A673 (cell line): ENCODE results near the gene TOP2A. TPM values are rescaled to one million over a fixed set of nuclear protein-coding genes. Genes with fewer than 3 reads are reported as not detected.
A peak's percentile ranks its signal among the peaks of the same experiment; 100 is the strongest.

Experiments
- BruUV-seq: library from RNA; stranded (reverse); fragments of 400-500 nt; replicated peaks from 2 replicates; lab custom pipeline; 2021; lab: Mats Ljungman, UMichigan
- CTCF ChIA-PET: fragments of 300-600 bp; sonication (Branson Sonifier 250); formaldehyde crosslinking; loops from one replicate; lab custom pipeline; 2022; ENCODE audit warnings: antibody characterized with exemption; lab: Charles Lee
- POLR2A ChIA-PET: fragments of 300-600 bp; sonication (Branson Sonifier 250); formaldehyde crosslinking; loops from one replicate; lab custom pipeline; 2022; ENCODE audit warnings: antibody characterized with exemption; ENCODE audit not compliant: low non-redundant PET; lab: Charles Lee
- DNase-seq: peaks from one replicate; pipeline ENCODE4 v3.0.0-alpha.2; 2015; ENCODE audit warnings: low spot score
- H3K27ac ChIP-seq: fragments of 200-600 bp; sonication (generic); 2 replicates; pipeline ENCODE4 v1.5.1; 2016; ENCODE audit warnings: mixed run types, low read depth, mild to moderate bottlenecking, mixed read lengths, antibody characterized with exemption, low read length; ENCODE audit not compliant: poor library complexity, severe bottlenecking
- H3K27me3 ChIP-seq: fragments of 200-600 bp; sonication (generic); replicated peaks from 2 replicates; pipeline ENCODE4 v1.6.1; 2017; ENCODE audit warnings: mixed run types, low read depth, mild to moderate bottlenecking, mixed read lengths, antibody characterized with exemption, low read length; ENCODE audit not compliant: insufficient read depth, poor library complexity
- H3K36me3 ChIP-seq: fragments of 200-600 bp; sonication (generic); 2 replicates; pipeline ENCODE4 v1.6.1; 2016; ENCODE audit warnings: mixed run types, mild to moderate bottlenecking, mixed read lengths, antibody characterized with exemption, low read length; ENCODE audit not compliant: insufficient read depth, poor library complexity, severe bottlenecking
- H3K4me1 ChIP-seq: fragments of 200-600 bp; sonication (generic); 2 replicates; pipeline ENCODE4 v1.6.1; 2017; ENCODE audit warnings: mixed run types, mild to moderate bottlenecking, mixed read lengths, antibody characterized with exemption, low read length; ENCODE audit not compliant: insufficient read depth, poor library complexity, severe bottlenecking
- H3K4me3 ChIP-seq: fragments of 200-600 bp; sonication (generic); 2 replicates; pipeline ENCODE4 v1.5.1; 2016; ENCODE audit warnings: low read depth, mixed run types, mild to moderate bottlenecking, mixed read lengths, low read length; ENCODE audit not compliant: poor library complexity, severe bottlenecking
- H3K9me3 ChIP-seq: fragments of 200-600 bp; sonication (generic); 2 replicates; pipeline ENCODE4 v1.6.1; 2016; ENCODE audit warnings: mixed run types, low read depth, mild to moderate bottlenecking, mixed read lengths, antibody characterized with exemption, low read length; ENCODE audit not compliant: poor library complexity, severe bottlenecking
- CTCF ChIP-seq: fragments of 300-800, 200-600 bp; sonication (generic); conservative IDR thresholded peaks from 2 replicates; pipeline ENCODE4 v1.5.1; 2017; ENCODE audit warnings: low read depth, mild to moderate bottlenecking, antibody characterized with exemption, low read length, moderate library complexity, mixed read lengths
- EZH2 ChIP-seq: fragments of 200-600 bp; sonication (generic); IDR thresholded peaks from 2 replicates; pipeline ENCODE4 v1.6.1; 2017; ENCODE audit warnings: borderline replicate concordance, low read depth, mild to moderate bottlenecking, mixed read lengths, antibody characterized with exemption, low read length; ENCODE audit not compliant: poor library complexity, severe bottlenecking
- intact Hi-C: fragments of 100-400 bp; cut with micrococcal nuclease; formaldehyde crosslinking; loops from one replicate; pipeline ENCODE4 v1.10.0; 2022; ENCODE audit not compliant: unreplicated experiment
- total RNA-seq: library from RNA; stranded (reverse); gene quantifications from 2 replicates; pipeline ENCODE4 v1.2.3, GENCODE V29; 2021

Gene TOP2A
- total RNA-seq, 1 experiment from 2014 or later = 188 TPM

GRCh38 chr17:40354221-40355122, 63.2 kb downstream of the TOP2A start:
- DNase-seq = no peak
- ChIA-PET CTCF (interaction anchor here (0.9 to 2.6 kb wide), 3 partner anchors 47 to 51 kb away, joined by 4 to 16 read pairs (median 7); no protein-coding TSS in a partner anchor), POLR2A (no interaction called here)
- intact Hi-C loops = loop anchor here (1.0 to 10.0 kb wide), 3 partner anchors 51 to 210 kb away; partner anchors contain the start of gene CCR7
- Histone ChIP-seq H3K27me3 (no peaks in the 10 kb centered on the region), H3K9me3 (no peaks in the 10 kb centered on the region), H3K4me3 (no peak overlapping the region), H3K4me1 (peaks cover 25% of the 10 kb centered on the region), H3K36me3 (peaks cover 13% of the 10 kb centered on the region), H3K27ac (no peak overlapping the region)
- no TSS peak for BruUV-seq
- TF ChIP-seq CTCF (no peak), EZH2 (no peak)

DNA sequence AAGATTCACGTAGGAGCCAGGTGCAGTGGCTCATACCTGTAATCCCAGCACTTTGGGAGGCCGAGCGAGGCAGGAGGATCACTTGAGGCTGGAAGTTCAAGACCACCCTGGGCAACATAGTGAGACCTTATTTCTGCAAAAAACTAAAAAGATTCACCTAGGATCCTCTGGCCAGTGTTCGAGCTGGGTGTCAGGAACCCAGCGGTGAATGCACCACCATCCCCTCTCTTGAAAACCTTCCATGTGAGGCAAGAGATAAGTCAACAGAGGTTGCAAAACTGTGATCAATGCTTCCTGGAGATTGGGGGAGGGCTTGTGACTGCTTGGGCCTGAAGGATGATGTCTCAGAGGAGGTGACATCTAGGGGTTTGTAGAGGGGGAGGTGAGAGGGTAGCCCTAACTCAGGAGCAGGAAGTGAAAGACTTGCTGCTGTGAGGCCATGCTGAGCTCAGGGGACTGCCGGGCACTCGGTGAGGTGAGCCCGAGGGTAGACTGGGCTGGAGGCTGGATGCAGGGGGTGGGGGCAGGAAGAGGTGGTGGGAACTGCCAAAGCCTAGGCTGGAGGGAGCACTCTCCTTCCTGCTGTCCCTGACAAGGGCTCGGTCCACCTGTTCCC, 64.8 kb downstream of the TOP2A start:
- Histone ChIP-seq H3K27ac (no peak overlapping the region), H3K27me3 (no peaks in the 10 kb centered on the region), H3K4me3 (no peak overlapping the region), H3K9me3 (no peaks in the 10 kb centered on the region), H3K4me1 (peaks cover 36% of the 10 kb centered on the region), H3K36me3 (peaks cover 13% of the 10 kb centered on the region)
- intact Hi-C loops = loop anchor here (5.0 to 10.0 kb wide), 2 partner anchors 151 to 212 kb away; partner anchors contain the start of gene CCR7
- TF ChIP-seq CTCF (no peak), EZH2 (no peak)
- ChIA-PET CTCF (interaction anchor here (2.6 kb wide), 1 partner anchor 50 kb away, joined by 16 read pairs; no protein-coding TSS in a partner anchor), POLR2A (no interaction called here)
- DNase-seq = no peak
- no TSS peak for BruUV-seq

DNA sequence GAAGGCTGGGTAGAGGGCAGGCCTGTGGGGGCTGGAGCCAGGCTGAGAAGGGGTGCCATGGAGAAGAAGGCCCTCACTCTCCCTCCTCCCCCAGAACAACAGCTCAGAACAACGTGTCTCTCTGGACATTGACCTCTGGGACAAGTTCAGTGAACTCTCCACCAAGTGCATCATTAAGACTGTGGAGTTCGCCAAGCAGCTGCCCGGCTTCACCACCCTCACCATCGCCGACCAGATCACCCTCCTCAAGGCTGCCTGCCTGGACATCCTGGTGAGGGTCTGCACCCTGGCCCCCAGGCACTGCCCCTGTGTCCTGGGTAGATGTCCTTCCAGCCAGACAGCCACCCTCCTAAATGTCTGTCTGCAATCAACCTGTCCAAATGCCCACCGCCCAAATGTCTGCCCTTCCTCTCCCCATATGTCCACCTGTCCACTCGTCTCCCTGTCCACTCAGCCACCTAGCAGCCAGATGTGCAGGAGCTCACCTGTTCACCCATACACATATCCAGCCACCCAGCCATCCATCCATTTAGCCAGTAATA, 65.4 kb downstream of the TOP2A start:
- Histone ChIP-seq H3K27me3 (no peaks in the 10 kb centered on the region), H3K27ac (peak overlapping the region; percentile 79), H3K4me1 (peaks cover 42% of the 10 kb centered on the region), H3K36me3 (peaks cover 13% of the 10 kb centered on the region), H3K4me3 (no peak overlapping the region), H3K9me3 (no peaks in the 10 kb centered on the region)
- ChIA-PET POLR2A (no interaction called here), CTCF (interaction anchor here (1.3 kb wide), 1 partner anchor 45 kb away, joined by 3 read pairs; no protein-coding TSS in a partner anchor)
- TF ChIP-seq CTCF (no peak), EZH2 (no peak)
- BruUV-seq = no TSS peak
- intact Hi-C loops = loop anchor here (5.0 to 10.0 kb wide), 2 partner anchors 150 to 212 kb away; partner anchors contain the start of gene CCR7
- DNase-seq = no peak
